GM19468 (cell line): ENCODE data around the gene MRTFA.
A peak's percentile ranks its signal among the peaks of the same experiment; 100 is the strongest.
"Not testable (repeated sequence)": the region's sequence is repeated elsewhere in the genome, so short reads cannot be mapped to it uniquely, and the experiment has no call there.

Experiments used
- ATAC-seq: cut with Tn5 transposase; IDR thresholded peaks from one replicate; pipeline ENCODE4 v1.9.1; 2021; ENCODE audit warnings: mild to moderate bottlenecking, moderate library complexity, moderate number of reproducible peaks; ENCODE audit not compliant: unreplicated experiment; ENCODE audit errors: extremely low read depth

The MRTFA gene

GRCh38 chr22:40636380-40637182 lies at the start of gene MRTFA:
Gene MRTFA (minus strand): TSS chr22:40636719.
- peak; percentile 81 for ATAC-seq

GRCh38 chr22:40685406-40685805 lies 48.9 kb upstream of the MRTFA start:
- no peak for ATAC-seq

- no peak for ATAC-seq
Measured at GRCh38 chr22:40684728-40685127, 48.2 kb upstream of the MRTFA start.

GRCh38 chr22:40681451-40681850 lies 44.9 kb upstream of the MRTFA start:
- ATAC-seq, result no peak

- ATAC-seq, result no peak
Measured at GRCh38 chr22:40680819-40681183, 44.3 kb upstream of the MRTFA start.

- ATAC-seq, result no peak
Measured at GRCh38 chr22:40679964-40680818, 43.7 kb upstream of the MRTFA start.

GRCh38 chr22:40679249-40679963 lies 42.9 kb upstream of the MRTFA start, which contains the start of gene MCHR1:
Gene MCHR1 (plus strand): TSS chr22:40679484. CDS start chr22:40679653, 169 bp downstream.
- ATAC-seq, result no peak

- no peak for ATAC-seq
Measured at GRCh38 chr22:40678493-40679248, 42.2 kb upstream of the MRTFA start.

GRCh38 chr22:40676644-40677043 lies 40.1 kb upstream of the MRTFA start:
- ATAC-seq, result no peak

- ATAC-seq, result not testable (repeated sequence)
Measured at GRCh38 chr22:40676166-40676565, 39.6 kb upstream of the MRTFA start.

GRCh38 chr22:40674274-40674673 lies 37.8 kb upstream of the MRTFA start:
- ATAC-seq, result no peak

- ATAC-seq, result no peak
Measured at GRCh38 chr22:40673017-40673416, 36.5 kb upstream of the MRTFA start.

- no peak for ATAC-seq
Measured at GRCh38 chr22:40671796-40672360, 35.4 kb upstream of the MRTFA start.

- ATAC-seq, result no peak
Measured at GRCh38 chr22:40671369-40671768, 34.9 kb upstream of the MRTFA start.

- no peak for ATAC-seq
Measured at GRCh38 chr22:40670058-40670457, 33.5 kb upstream of the MRTFA start.

GRCh38 chr22:40668611-40669411 lies 32.3 kb upstream of the MRTFA start:
- no peak for ATAC-seq

- ATAC-seq, result no peak
Measured at GRCh38 chr22:40666151-40666848, 29.8 kb upstream of the MRTFA start.

GRCh38 chr22:40665312-40665711 lies 28.8 kb upstream of the MRTFA start:
- ATAC-seq, result no peak
